Measurements from ENCODE around the gene FAM193B. TPM values are rescaled to one million over a fixed set of nuclear protein-coding genes. Genes with fewer than 3 reads are reported as not detected.

Gene FAM193B
- total and polyA plus RNA-seq, 2 donors (not counting 1 experiment from before 2014, with no cell fraction given), result 227 to 301 TPM

DNA sequence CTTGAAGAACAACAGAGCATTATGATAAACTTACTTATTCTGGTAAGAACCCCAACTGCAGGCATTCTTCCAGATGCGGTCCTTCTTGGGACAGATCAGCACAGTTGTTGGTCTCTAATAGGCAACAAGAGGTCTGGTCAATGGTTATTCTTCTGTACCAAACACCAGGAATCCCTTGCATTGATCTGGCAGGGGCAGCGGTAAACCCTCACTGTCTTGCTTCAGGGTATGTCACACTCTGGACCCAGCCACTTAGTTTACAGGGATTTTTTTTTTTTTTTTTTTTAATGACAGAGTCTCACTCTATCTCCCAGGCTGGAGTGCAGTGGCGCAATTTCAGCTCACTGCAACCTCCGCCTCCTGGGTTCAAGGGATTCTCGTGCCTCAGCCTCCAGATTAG is 1.3 kb upstream of the FAM193B start:
- 100% methylated on average over 3 of the region's 5 CpGs for WGBS (ENCODE audit: insufficient coverage)
- no peak for ATAC-seq (ENCODE audit: low read depth)
- TF ChIP-seq, protein P1, sequence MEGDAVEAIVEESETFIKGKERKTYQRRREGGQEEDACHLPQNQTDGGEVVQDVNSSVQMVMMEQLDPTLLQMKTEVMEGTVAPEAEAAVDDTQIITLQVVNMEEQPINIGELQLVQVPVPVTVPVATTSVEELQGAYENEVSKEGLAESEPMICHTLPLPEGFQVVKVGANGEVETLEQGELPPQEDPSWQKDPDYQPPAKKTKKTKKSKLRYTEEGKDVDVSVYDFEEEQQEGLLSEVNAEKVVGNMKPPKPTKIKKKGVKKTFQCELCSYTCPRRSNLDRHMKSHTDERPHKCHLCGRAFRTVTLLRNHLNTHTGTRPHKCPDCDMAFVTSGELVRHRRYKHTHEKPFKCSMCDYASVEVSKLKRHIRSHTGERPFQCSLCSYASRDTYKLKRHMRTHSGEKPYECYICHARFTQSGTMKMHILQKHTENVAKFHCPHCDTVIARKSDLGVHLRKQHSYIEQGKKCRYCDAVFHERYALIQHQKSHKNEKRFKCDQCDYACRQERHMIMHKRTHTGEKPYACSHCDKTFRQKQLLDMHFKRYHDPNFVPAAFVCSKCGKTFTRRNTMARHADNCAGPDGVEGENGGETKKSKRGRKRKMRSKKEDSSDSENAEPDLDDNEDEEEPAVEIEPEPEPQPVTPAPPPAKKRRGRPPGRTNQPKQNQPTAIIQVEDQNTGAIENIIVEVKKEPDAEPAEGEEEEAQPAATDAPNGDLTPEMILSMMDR (IDR thresholded peaks at IDR 0.05), result no peak
- no peak for TF ChIP-seq EZH2 (IDR thresholded peaks at IDR 0.05; ENCODE audit: borderline replicate concordance, insufficient read depth, low read depth, low read length, poor library complexity, severe bottlenecking)
- H3K27me3 Mint-ChIP-seq, result no peaks in the 10 kb centered on the region
- peaks cover 20% of the 10 kb centered on the region for H4K20me1 ChIP-seq (ENCODE audit: control insufficient read depth, insufficient read depth, low read length, poor library complexity, severe bottlenecking)
- no peak overlapping the region for H3K4me2 ChIP-seq (replicated peaks; ENCODE audit: low read depth, low read length, poor library complexity, severe bottlenecking)
- no peaks in the 10 kb centered on the region for H3K9me3 Mint-ChIP-seq (ENCODE audit: insufficient read depth)
- H3K9ac ChIP-seq (ENCODE audit: low read length), result no peak overlapping the region
- peaks cover 25% of the 10 kb centered on the region for H3K4me1 Mint-ChIP-seq
- ChIA-PET POLR2A (interaction anchor here (0.7 kb wide), 1 partner anchor 1193 kb away, joined by 4 read pairs; no protein-coding TSS in a partner anchor), CTCF (interaction anchor here (1.4 kb wide), 1 partner anchor 7 kb away, joined by 4 read pairs; no protein-coding TSS in a partner anchor)
- H3K4me3 ChIP-seq (ENCODE audit: control extremely low read depth in 1 of 5, extremely low read depth in 1 of 5, insufficient read depth in 1 of 5, low read depth in 2 of 5, low read length in 4 of 5), result no peak overlapping the region
- H3K9me3 ChIP-seq (ENCODE audit: control extremely low read depth in 1 of 3, control insufficient read depth in 2 of 3, insufficient read depth in 1 of 3, low read length in 2 of 3), result no peaks in the 10 kb centered on the region
- DNase-seq, result no peak
- H3K4me3 Mint-ChIP-seq, result no peak overlapping the region
- H3K4me1 ChIP-seq (ENCODE audit: control insufficient read depth in 2 of 2, insufficient read depth in 2 of 2, low read length in 2 of 2), result peaks cover 14 to 18% of the 10 kb centered on the region in 2 donors
- no peak overlapping the region for H3K27ac ChIP-seq (ENCODE audit: low read length in 2 of 2)
- peaks cover 2 to 11% of the 10 kb centered on the region in 2 experiments for H3K36me3 ChIP-seq (replicated peaks in 1 of 2; ENCODE audit: control extremely low read depth in 1 of 2, control insufficient read depth in 1 of 2, extremely low read depth in 1 of 2, insufficient read depth in 2 of 2, low read length in 1 of 2)
- H3K27me3 ChIP-seq (replicated peaks in 1 of 4; ENCODE audit: control extremely low read depth in 1 of 4, control insufficient read depth in 3 of 4, insufficient read depth in 4 of 4, low read length in 3 of 4), result no peaks in the 10 kb centered on the region
- peaks cover 46% of the 10 kb centered on the region for H3K79me2 ChIP-seq (ENCODE audit: control insufficient read depth, insufficient read depth, low read length)
- H3K27ac Mint-ChIP-seq, result no peak overlapping the region
- peak overlapping the region; percentile 24 for H2AFZ ChIP-seq (ENCODE audit: insufficient read depth, low read depth, low read length, poor library complexity, severe bottlenecking)
- intact Hi-C loops (cut with micrococcal nuclease), result loop anchor here (2.0 kb wide), 1 partner anchor 45 kb away; the partner anchor contains the start of gene B4GALT7

DNA sequence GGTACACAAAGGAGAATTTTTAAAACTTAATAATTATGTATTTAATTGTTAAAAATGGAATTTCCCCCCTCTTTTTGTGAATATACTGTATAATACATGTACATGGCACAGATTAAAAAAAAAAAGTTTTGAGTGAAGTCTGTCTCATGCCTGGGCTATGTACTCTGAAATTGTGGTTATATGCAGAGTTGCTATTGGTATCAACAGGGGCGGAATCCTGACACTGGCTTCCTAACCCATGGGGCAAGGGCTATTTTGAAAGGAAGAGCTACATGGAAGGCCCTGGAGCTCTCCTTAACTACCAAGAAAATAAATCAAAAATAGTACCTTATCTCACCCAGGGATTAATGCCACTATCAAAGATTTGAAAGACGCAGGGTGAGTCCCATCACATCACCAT is 865 bp upstream of the FAM193B start:
- TF ChIP-seq EZH2 (IDR thresholded peaks at IDR 0.05; ENCODE audit: borderline replicate concordance, insufficient read depth, low read depth, low read length, poor library complexity, severe bottlenecking), result no peak
- peaks cover 28% of the 10 kb centered on the region for H3K4me1 Mint-ChIP-seq
- CTCF ChIA-PET, result no interaction called here

More for the DNA sequence above, 865 bp upstream of the FAM193B start:
- Histone ChIP-seq H3K4me3 (ENCODE audit: control extremely low read depth in 1 of 5, extremely low read depth in 1 of 5, insufficient read depth in 1 of 5, low read depth in 2 of 5, low read length in 4 of 5) (peak overlapping the region in 1 of 5 experiments; percentile 77), H3K9ac (ENCODE audit: low read length) (peak overlapping the region; percentile 72), H3K4me2 (replicated peaks; ENCODE audit: low read depth, low read length, poor library complexity, severe bottlenecking) (peak overlapping the region; percentile 96), H3K79me2 (ENCODE audit: control insufficient read depth, insufficient read depth, low read length) (peaks cover 50% of the 10 kb centered on the region), H4K20me1 (ENCODE audit: control insufficient read depth, insufficient read depth, low read length, poor library complexity, severe bottlenecking) (peaks cover 24% of the 10 kb centered on the region), H3K27ac (ENCODE audit: low read length in 2 of 2) (no peak overlapping the region), H3K9me3 (ENCODE audit: control extremely low read depth in 1 of 3, control insufficient read depth in 2 of 3, insufficient read depth in 1 of 3, low read length in 2 of 3) (no peaks in the 10 kb centered on the region), H2AFZ (ENCODE audit: insufficient read depth, low read depth, low read length, poor library complexity, severe bottlenecking) (peak overlapping the region; percentile 89), H3K4me1 (ENCODE audit: control insufficient read depth in 2 of 2, insufficient read depth in 2 of 2, low read length in 2 of 2) (peaks cover 16 to 22% of the 10 kb centered on the region in 2 donors), H3K27me3 (replicated peaks in 1 of 4; ENCODE audit: control extremely low read depth in 1 of 4, control insufficient read depth in 3 of 4, insufficient read depth in 4 of 4, low read length in 3 of 4) (no peaks in the 10 kb centered on the region), H3K36me3 (replicated peaks in 1 of 2; ENCODE audit: control extremely low read depth in 1 of 2, control insufficient read depth in 1 of 2, extremely low read depth in 1 of 2, insufficient read depth in 2 of 2, low read length in 1 of 2) (peaks cover 2 to 15% of the 10 kb centered on the region in 2 experiments)
- no peak for ATAC-seq (ENCODE audit: low read depth)
- intact Hi-C loops (cut with micrococcal nuclease), result loop anchor here (2.0 kb wide), 1 partner anchor 46 kb away; the partner anchor contains the start of gene B4GALT7
- WGBS (ENCODE audit: insufficient coverage), result 83% methylated on average over 1 of the region's 2 CpGs
- H3K9me3 Mint-ChIP-seq (ENCODE audit: insufficient read depth), result no peaks in the 10 kb centered on the region
- no peaks in the 10 kb centered on the region for H3K27me3 Mint-ChIP-seq
- DNase-seq, result no peak
- H3K4me3 Mint-ChIP-seq, result peak overlapping the region; percentile 93
- no peak overlapping the region for H3K27ac Mint-ChIP-seq
- POLR2A ChIA-PET, result interaction anchor here (0.7 kb wide), 1 partner anchor 1192 kb away, joined by 4 read pairs; no protein-coding TSS in a partner anchor
